ENCODE results near the gene SOD3. TPM values are rescaled to one million over a fixed set of nuclear protein-coding genes. Genes with fewer than 3 reads are reported as not detected.

The SOD3 gene
- total and polyA plus RNA-seq, 9 of the 15 experiments (the other 6 are each of a cell fraction or from before 2014, with no cell fraction given), result 0.10 to 0.31 (median 0.24) TPM; not detected in 6

DNA sequence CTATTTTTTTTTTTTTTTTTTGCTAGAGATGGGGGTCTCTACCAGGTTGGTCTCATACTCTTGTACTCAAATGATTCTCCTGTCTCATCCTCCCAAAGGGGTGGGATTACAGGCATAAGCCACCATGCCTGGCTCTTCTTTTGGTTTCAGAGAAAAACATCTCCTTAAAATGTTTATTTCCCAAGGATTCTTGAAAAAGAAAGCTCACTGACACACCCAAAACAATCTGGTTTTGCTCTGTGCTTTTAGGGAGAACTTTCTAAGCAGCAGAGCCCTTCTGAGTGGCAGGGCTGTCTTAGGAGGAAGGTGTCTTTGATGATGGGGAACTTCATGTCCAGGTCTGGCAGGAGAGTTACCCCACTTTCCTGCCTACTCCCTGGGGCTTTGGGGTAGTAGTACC, 1.2 kb downstream of the SOD3 start (continued):
- TF ChIP-seq, protein P1, sequence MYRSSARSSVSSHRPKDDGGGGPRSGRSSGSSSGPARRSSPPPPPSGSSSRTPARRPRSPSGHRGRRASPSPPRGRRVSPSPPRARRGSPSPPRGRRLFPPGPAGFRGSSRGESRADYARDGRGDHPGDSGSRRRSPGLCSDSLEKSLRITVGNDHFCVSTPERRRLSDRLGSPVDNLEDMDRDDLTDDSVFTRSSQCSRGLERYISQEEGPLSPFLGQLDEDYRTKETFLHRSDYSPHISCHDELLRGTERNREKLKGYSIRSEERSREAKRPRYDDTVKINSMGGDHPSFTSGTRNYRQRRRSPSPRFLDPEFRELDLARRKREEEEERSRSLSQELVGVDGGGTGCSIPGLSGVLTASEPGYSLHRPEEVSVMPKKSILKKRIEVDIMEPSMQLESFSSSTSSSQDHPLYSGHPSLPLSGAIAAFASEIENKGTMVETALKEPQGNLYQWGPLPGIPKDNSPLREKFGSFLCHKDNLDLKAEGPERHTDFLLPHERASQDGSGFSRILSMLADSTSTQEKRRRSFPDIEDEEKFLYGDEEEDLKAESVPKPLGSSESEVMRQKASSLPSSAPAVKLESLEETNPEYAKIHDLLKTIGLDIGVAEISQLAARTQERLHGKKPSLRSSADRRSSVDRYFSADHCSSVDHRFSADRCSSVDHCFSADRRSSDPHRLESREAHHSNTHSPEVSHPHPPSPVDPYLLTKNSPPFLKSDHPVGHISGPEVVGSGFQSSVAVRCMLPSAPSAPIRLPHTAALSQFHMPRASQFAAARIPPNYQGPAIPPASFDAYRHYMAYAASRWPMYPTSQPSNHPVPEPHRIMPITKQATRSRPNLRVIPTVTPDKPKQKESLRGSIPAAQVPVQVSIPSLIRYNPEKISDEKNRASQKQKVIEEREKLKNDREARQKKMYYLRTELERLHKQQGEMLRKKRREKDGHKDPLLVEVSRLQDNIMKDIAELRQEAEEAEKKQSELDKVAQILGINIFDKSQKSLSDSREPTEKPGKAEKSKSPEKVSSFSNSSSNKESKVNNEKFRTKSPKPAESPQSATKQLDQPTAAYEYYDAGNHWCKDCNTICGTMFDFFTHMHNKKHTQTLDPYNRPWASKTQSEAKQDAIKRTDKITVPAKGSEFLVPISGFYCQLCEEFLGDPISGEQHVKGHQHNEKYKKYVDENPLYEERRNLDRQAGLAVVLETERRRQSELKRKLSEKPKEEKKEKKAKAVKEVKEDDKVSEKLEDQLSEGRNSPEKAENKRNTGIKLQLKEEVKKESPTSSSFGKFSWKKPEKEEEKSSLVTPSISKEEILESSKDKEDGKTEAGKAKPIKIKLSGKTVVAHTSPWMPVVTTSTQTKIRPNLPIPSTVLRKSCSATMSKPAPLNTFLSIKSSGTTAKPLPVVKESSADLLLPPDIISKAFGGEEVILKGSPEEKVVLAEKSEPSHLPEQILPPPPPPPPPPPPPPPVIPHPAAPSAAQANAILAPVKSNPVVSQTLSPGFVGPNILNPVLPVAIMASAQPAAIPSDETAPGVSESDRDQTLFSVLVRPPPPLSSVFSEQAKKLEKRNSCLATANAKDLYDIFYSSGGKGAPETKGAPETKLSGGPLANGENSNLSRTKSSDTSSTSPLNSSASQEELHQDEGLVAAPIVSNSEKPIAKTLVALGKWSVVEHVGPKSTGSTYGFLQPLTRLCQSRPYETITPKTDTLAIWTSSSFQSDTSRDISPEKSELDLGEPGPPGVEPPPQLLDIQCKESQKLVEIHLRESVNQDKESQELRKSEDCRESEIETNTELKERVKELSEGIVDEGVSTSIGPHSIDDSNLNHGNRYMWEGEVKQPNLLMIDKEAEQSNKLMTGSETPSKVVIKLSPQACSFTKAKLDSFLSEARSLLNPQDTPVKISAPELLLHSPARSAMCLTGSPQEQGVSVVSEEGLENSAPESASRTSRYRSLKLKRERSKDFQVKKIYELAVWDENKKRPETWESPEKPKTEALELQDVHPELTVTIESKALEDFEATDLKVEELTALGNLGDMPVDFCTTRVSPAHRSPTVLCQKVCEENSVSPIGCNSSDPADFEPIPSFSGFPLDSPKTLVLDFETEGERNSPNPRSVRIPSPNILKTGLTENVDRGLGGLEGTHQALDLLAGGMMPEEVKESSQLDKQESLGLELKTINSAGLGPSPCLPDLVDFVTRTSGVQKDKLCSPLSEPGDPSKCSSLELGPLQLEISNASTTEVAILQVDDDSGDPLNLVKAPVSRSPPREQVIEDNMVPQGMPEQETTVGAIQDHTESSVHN (IDR thresholded peaks at IDR 0.05; ENCODE audit: borderline replicate concordance in 1 of 2, low read depth in 1 of 2), result no peak
- TF ChIP-seq, protein P2, sequence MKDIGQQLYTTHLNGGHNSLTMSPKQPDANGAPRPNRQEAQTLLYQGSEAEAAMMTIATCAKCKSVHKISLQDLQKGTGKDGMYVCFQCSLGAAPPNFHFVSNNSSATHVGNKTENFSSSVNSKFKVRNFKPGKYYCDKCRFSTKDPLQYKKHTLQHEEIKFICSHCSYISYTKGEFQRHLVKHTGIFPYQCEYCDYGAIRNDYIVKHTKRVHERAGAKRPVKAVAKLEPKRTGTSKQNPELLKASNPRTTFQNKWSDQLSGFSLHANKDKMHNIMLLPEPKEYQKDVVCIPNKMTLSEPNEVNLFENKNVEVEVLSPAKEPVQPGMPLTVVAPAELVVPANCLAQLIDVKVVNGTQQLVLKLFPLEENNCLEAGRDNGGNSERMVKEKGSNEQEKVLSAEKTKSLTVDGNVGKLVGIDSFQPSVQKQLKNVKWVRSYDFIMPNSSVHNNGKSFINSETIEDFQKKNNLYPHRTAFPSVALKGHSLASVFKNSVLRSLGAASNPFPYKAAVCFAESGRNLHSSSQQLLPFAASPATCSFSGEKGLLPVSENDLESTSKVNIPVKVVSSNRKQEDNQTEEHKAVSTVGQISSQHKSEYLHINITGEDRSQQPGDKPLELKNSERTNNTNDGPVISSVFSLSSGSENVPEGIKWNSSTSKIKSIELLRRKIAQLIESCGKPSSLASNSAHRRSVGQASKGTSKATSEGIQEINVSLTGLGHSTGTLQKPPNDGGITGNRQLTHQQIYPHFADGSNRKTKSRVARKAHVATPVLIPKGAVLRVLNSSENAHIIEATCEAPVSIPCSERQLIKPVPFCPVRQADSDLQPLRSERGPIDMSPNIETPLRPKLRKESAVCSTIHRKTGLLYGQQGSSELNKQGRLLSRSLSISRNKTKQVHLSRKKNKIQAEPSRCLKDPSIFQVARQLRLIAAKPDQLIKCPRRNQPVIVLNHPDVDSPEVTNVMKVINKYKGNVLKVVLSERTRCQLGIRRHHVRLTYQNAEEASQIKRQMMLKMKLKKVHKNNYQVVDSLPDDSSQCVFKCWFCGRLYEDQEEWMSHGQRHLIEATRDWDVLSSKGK (CRISPR knock-in tag; IDR thresholded peaks at IDR 0.05), result no peak
- TF ChIP-seq RHOXF2B (CRISPR knock-in tag; conservative IDR thresholded peaks at IDR 0.05), result no peak
- TF ChIP-seq KLF1 (tag; IDR thresholded peaks at IDR 0.05), result no peak
- TF ChIP-seq, protein P3, sequence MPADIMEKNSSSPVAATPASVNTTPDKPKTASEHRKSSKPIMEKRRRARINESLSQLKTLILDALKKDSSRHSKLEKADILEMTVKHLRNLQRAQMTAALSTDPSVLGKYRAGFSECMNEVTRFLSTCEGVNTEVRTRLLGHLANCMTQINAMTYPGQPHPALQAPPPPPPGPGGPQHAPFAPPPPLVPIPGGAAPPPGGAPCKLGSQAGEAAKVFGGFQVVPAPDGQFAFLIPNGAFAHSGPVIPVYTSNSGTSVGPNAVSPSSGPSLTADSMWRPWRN (IDR thresholded peaks at IDR 0.05; ENCODE audit: low read depth), result no peak

Data from K562 (cell line).